ENCODE results near the gene FGF23.

DNA sequence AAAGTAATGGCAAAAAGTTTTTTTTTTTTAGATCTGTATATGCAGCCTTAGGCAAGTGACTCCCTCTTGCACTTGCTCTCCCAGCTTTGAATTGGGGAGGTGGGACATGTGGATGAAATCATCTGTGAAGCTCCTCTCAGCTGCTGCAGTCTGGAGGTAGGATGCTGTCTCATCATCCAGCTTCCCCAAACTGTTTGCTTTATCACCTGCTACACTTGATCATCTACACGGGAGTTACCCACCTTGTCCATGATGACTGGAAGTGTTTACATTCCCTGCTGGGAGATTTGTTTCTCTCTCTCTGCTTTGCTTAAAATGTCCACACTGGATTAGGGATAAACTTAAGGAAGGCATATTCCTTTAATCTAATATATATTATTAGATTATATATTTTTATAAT lies 8.5 kb upstream of the FGF23 start:
- TF ChIP-seq POLR2A (IDR thresholded peaks at IDR 0.05), result no peak
- TF ChIP-seq POLR2AphosphoS5 (IDR thresholded peaks at IDR 0.05), result no peak
